A673 (cell line): ENCODE data around the gene CDK2AP2. TPM values are rescaled to one million over a fixed set of nuclear protein-coding genes. Genes with fewer than 3 reads are reported as not detected.
"Not testable (repeated sequence)": the region's sequence is repeated elsewhere in the genome, so short reads cannot be mapped to it uniquely, and the experiment has no call there.

Source experiments
- BruUV-seq: library from RNA; stranded (reverse); fragments of 400-500 nt; replicated peaks from 2 replicates; lab custom pipeline; 2021; lab: Mats Ljungman, UMichigan
- CTCF ChIA-PET: fragments of 300-600 bp; sonication (Branson Sonifier 250); formaldehyde crosslinking; loops from one replicate; lab custom pipeline; 2022; ENCODE audit warnings: antibody characterized with exemption; lab: Charles Lee
- POLR2A ChIA-PET: fragments of 300-600 bp; sonication (Branson Sonifier 250); formaldehyde crosslinking; loops from one replicate; lab custom pipeline; 2022; ENCODE audit warnings: antibody characterized with exemption; ENCODE audit not compliant: low non-redundant PET; lab: Charles Lee
- DNase-seq: peaks from one replicate; pipeline ENCODE4 v3.0.0-alpha.2; 2015; ENCODE audit warnings: low spot score
- H3K27ac ChIP-seq: fragments of 200-600 bp; sonication (generic); 2 replicates; pipeline ENCODE4 v1.5.1; 2016; ENCODE audit warnings: mixed run types, low read depth, mild to moderate bottlenecking, mixed read lengths, antibody characterized with exemption, low read length; ENCODE audit not compliant: poor library complexity, severe bottlenecking
- H3K27me3 ChIP-seq: fragments of 200-600 bp; sonication (generic); replicated peaks from 2 replicates; pipeline ENCODE4 v1.6.1; 2017; ENCODE audit warnings: mixed run types, low read depth, mild to moderate bottlenecking, mixed read lengths, antibody characterized with exemption, low read length; ENCODE audit not compliant: insufficient read depth, poor library complexity
- H3K36me3 ChIP-seq: fragments of 200-600 bp; sonication (generic); 2 replicates; pipeline ENCODE4 v1.6.1; 2016; ENCODE audit warnings: mixed run types, mild to moderate bottlenecking, mixed read lengths, antibody characterized with exemption, low read length; ENCODE audit not compliant: insufficient read depth, poor library complexity, severe bottlenecking
- H3K4me1 ChIP-seq: fragments of 200-600 bp; sonication (generic); 2 replicates; pipeline ENCODE4 v1.6.1; 2017; ENCODE audit warnings: mixed run types, mild to moderate bottlenecking, mixed read lengths, antibody characterized with exemption, low read length; ENCODE audit not compliant: insufficient read depth, poor library complexity, severe bottlenecking
- H3K4me3 ChIP-seq: fragments of 200-600 bp; sonication (generic); 2 replicates; pipeline ENCODE4 v1.5.1; 2016; ENCODE audit warnings: low read depth, mixed run types, mild to moderate bottlenecking, mixed read lengths, low read length; ENCODE audit not compliant: poor library complexity, severe bottlenecking
- H3K9me3 ChIP-seq: fragments of 200-600 bp; sonication (generic); 2 replicates; pipeline ENCODE4 v1.6.1; 2016; ENCODE audit warnings: mixed run types, low read depth, mild to moderate bottlenecking, mixed read lengths, antibody characterized with exemption, low read length; ENCODE audit not compliant: poor library complexity, severe bottlenecking
- EZH2 ChIP-seq: fragments of 200-600 bp; sonication (generic); IDR thresholded peaks from 2 replicates; pipeline ENCODE4 v1.6.1; 2017; ENCODE audit warnings: borderline replicate concordance, low read depth, mild to moderate bottlenecking, mixed read lengths, antibody characterized with exemption, low read length; ENCODE audit not compliant: poor library complexity, severe bottlenecking
- intact Hi-C: fragments of 100-400 bp; cut with micrococcal nuclease; formaldehyde crosslinking; loops from one replicate; pipeline ENCODE4 v1.10.0; 2022; ENCODE audit not compliant: unreplicated experiment
- total RNA-seq: library from RNA; stranded (reverse); gene quantifications from 2 replicates; pipeline ENCODE4 v1.2.3, GENCODE V29; 2021
- TF ChIP-seq, protein P1 (sequence below): fragments of 300-800, 200-600 bp; sonication (generic); conservative IDR thresholded peaks from 2 replicates; pipeline ENCODE4 v1.5.1; 2017; ENCODE audit warnings: low read depth, mild to moderate bottlenecking, antibody characterized with exemption, low read length, moderate library complexity, mixed read lengths

CDK2AP2 gene
- total RNA-seq, 1 experiment from 2014 or later = 48.1 TPM

DNA sequence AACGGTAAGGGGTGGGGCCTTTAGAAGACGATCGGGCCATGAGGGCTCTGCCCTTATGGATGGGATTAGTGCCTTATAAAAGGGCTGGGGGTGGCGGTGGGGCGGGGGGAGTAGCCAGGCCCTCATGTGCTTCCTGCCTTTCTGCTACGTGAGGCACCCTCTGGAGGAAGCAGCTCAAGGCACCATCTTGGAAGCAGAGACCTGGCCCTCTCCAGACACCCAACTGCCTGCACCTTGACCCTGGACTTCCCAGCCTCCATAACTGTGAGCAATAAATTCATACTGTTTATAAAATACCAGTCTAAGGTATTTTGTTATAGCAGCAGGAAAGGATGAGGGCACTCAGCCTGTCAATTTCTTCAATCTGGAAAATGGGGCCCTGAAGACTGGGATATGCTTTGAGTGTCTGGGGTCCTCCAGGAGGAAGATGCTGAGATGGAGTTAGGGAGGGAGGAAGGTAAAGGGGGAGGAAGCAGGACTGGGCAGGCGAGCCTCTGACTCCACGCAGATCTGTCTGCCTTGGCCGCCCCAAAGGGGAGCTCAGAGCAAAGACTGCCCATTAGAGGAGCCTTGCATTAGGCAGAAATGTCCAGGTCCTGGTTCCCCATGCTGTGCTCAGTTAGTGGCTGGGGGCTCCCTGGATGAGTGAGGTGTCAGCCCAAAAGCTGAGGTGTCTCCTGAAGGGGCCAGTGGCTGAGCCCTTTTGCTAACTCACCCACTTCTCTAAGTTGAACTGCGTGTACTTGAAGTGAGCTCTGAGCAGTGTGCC lies 10.0 kb upstream of the CDK2AP2 start:
- DNase-seq = no peak
- Histone ChIP-seq H3K27me3 (no peaks in the 10 kb centered on the region), H3K9me3 (no peaks in the 10 kb centered on the region), H3K27ac (no peak overlapping the region), H3K36me3 (no peaks in the 10 kb centered on the region), H3K4me3 (no peak overlapping the region), H3K4me1 (no peaks in the 10 kb centered on the region)
- ChIA-PET POLR2A (no interaction called here), CTCF (no interaction called here)
- intact Hi-C loops = no loop called here
- BruUV-seq = no TSS peak
- TF ChIP-seq, protein P1, sequence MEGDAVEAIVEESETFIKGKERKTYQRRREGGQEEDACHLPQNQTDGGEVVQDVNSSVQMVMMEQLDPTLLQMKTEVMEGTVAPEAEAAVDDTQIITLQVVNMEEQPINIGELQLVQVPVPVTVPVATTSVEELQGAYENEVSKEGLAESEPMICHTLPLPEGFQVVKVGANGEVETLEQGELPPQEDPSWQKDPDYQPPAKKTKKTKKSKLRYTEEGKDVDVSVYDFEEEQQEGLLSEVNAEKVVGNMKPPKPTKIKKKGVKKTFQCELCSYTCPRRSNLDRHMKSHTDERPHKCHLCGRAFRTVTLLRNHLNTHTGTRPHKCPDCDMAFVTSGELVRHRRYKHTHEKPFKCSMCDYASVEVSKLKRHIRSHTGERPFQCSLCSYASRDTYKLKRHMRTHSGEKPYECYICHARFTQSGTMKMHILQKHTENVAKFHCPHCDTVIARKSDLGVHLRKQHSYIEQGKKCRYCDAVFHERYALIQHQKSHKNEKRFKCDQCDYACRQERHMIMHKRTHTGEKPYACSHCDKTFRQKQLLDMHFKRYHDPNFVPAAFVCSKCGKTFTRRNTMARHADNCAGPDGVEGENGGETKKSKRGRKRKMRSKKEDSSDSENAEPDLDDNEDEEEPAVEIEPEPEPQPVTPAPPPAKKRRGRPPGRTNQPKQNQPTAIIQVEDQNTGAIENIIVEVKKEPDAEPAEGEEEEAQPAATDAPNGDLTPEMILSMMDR = no peak
- TF ChIP-seq EZH2 = no peak

GRCh38 chr11:67516806-67517205 lies 8.8 kb upstream of the CDK2AP2 start:
- BruUV-seq = no TSS peak
- no peak for TF ChIP-seq EZH2
- TF ChIP-seq, protein P1 = no peak
- Histone ChIP-seq H3K4me3 (no peak overlapping the region), H3K9me3 (no peaks in the 10 kb centered on the region), H3K27ac (no peak overlapping the region), H3K27me3 (no peaks in the 10 kb centered on the region), H3K4me1 (no peaks in the 10 kb centered on the region), H3K36me3 (no peaks in the 10 kb centered on the region)
- intact Hi-C loops = no loop called here
- DNase-seq = no peak
- ChIA-PET CTCF (no interaction called here), POLR2A (no interaction called here)

DNA sequence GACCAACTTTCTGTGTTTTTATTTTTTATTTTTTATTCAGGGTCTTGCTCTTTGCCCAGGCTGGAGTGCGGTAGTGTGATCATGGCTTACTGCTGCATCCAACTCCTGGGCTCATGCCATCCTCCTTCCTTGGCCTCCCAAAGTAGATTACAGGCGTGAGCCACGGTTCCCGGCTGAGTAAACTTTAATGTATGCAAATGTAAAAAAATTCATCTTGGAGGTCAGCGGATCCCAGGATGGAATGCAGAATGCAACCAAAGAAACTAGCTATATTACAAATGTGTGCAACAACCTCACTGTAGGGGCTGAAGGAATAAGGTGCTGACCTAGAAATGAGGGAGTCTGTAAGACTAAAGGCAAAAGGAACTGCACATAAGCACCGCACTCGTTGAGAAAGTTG lies 6.2 kb upstream of the CDK2AP2 start:
- Histone ChIP-seq H3K4me3 (no peak overlapping the region), H3K36me3 (no peaks in the 10 kb centered on the region), H3K27me3 (no peaks in the 10 kb centered on the region), H3K9me3 (no peaks in the 10 kb centered on the region), H3K4me1 (no peaks in the 10 kb centered on the region), H3K27ac (no peak overlapping the region)
- intact Hi-C loops = no loop called here
- ChIA-PET POLR2A (interaction anchor here (0.5 kb wide), 1 partner anchor 93 kb away, joined by 8 read pairs; no protein-coding TSS in a partner anchor), CTCF (no interaction called here)
- no peak for TF ChIP-seq EZH2
- TF ChIP-seq, protein P1 = no peak
- no peak for DNase-seq
- no TSS peak for BruUV-seq

DNA sequence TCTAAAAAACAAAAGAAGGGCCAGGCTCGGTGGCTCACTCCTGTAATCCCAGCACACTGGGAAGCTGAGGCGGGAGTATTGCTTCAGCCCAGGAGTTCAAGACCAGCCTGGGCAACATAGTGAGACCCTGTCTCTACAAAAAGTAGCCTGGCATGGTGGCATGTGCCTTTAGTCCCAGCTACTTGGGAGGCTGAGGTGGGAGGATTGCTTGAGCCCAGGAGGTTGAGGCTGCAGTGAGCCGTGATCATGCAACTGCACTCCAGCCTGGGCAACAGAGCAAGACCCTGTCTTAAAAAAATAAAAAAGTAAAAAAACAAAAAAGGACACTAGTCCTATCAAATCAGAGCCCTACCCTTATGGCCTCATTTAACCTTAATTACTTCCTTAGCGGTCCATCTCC lies 3.6 kb upstream of the CDK2AP2 start:
- H3K27ac ChIP-seq, H3K4me3 ChIP-seq, H3K27me3 ChIP-seq, DNase-seq, intact Hi-C loops, H3K36me3 ChIP-seq, CTCF ChIA-PET, H3K9me3 ChIP-seq, BruUV-seq: not testable (repeated sequence)
- POLR2A ChIA-PET = interaction anchor here (0.5 kb wide), 1 partner anchor 114 kb away, joined by 3 read pairs; no protein-coding TSS in a partner anchor
- H3K4me1 ChIP-seq = peaks cover 12% of the 10 kb centered on the region
